A673 (cell line): ENCODE results near the gene PARN. TPM values are rescaled to one million over a fixed set of nuclear protein-coding genes. Genes with fewer than 3 reads are reported as not detected.
"Not testable (repeated sequence)": the region's sequence is repeated elsewhere in the genome, so short reads cannot be mapped to it uniquely, and the experiment has no call there.

Source experiments
- BruUV-seq: library from RNA; stranded (reverse); fragments of 400-500 nt; replicated peaks from 2 replicates; lab custom pipeline; 2021; lab: Mats Ljungman, UMichigan
- CTCF ChIA-PET: fragments of 300-600 bp; sonication (Branson Sonifier 250); formaldehyde crosslinking; loops from one replicate; lab custom pipeline; 2022; ENCODE audit warnings: antibody characterized with exemption; lab: Charles Lee
- POLR2A ChIA-PET: fragments of 300-600 bp; sonication (Branson Sonifier 250); formaldehyde crosslinking; loops from one replicate; lab custom pipeline; 2022; ENCODE audit warnings: antibody characterized with exemption; ENCODE audit not compliant: low non-redundant PET; lab: Charles Lee
- DNase-seq: peaks from one replicate; pipeline ENCODE4 v3.0.0-alpha.2; 2015; ENCODE audit warnings: low spot score
- H3K27ac ChIP-seq: fragments of 200-600 bp; sonication (generic); 2 replicates; pipeline ENCODE4 v1.5.1; 2016; ENCODE audit warnings: mixed run types, low read depth, mild to moderate bottlenecking, mixed read lengths, antibody characterized with exemption, low read length; ENCODE audit not compliant: poor library complexity, severe bottlenecking
- H3K27me3 ChIP-seq: fragments of 200-600 bp; sonication (generic); replicated peaks from 2 replicates; pipeline ENCODE4 v1.6.1; 2017; ENCODE audit warnings: mixed run types, low read depth, mild to moderate bottlenecking, mixed read lengths, antibody characterized with exemption, low read length; ENCODE audit not compliant: insufficient read depth, poor library complexity
- H3K36me3 ChIP-seq: fragments of 200-600 bp; sonication (generic); 2 replicates; pipeline ENCODE4 v1.6.1; 2016; ENCODE audit warnings: mixed run types, mild to moderate bottlenecking, mixed read lengths, antibody characterized with exemption, low read length; ENCODE audit not compliant: insufficient read depth, poor library complexity, severe bottlenecking
- H3K4me1 ChIP-seq: fragments of 200-600 bp; sonication (generic); 2 replicates; pipeline ENCODE4 v1.6.1; 2017; ENCODE audit warnings: mixed run types, mild to moderate bottlenecking, mixed read lengths, antibody characterized with exemption, low read length; ENCODE audit not compliant: insufficient read depth, poor library complexity, severe bottlenecking
- H3K4me3 ChIP-seq: fragments of 200-600 bp; sonication (generic); 2 replicates; pipeline ENCODE4 v1.5.1; 2016; ENCODE audit warnings: low read depth, mixed run types, mild to moderate bottlenecking, mixed read lengths, low read length; ENCODE audit not compliant: poor library complexity, severe bottlenecking
- H3K9me3 ChIP-seq: fragments of 200-600 bp; sonication (generic); 2 replicates; pipeline ENCODE4 v1.6.1; 2016; ENCODE audit warnings: mixed run types, low read depth, mild to moderate bottlenecking, mixed read lengths, antibody characterized with exemption, low read length; ENCODE audit not compliant: poor library complexity, severe bottlenecking
- CTCF ChIP-seq: fragments of 300-800, 200-600 bp; sonication (generic); conservative IDR thresholded peaks from 2 replicates; pipeline ENCODE4 v1.5.1; 2017; ENCODE audit warnings: low read depth, mild to moderate bottlenecking, antibody characterized with exemption, low read length, moderate library complexity, mixed read lengths
- EZH2 ChIP-seq: fragments of 200-600 bp; sonication (generic); IDR thresholded peaks from 2 replicates; pipeline ENCODE4 v1.6.1; 2017; ENCODE audit warnings: borderline replicate concordance, low read depth, mild to moderate bottlenecking, mixed read lengths, antibody characterized with exemption, low read length; ENCODE audit not compliant: poor library complexity, severe bottlenecking
- intact Hi-C: fragments of 100-400 bp; cut with micrococcal nuclease; formaldehyde crosslinking; loops from one replicate; pipeline ENCODE4 v1.10.0; 2022; ENCODE audit not compliant: unreplicated experiment
- total RNA-seq: library from RNA; stranded (reverse); gene quantifications from 2 replicates; pipeline ENCODE4 v1.2.3, GENCODE V29; 2021

PARN gene
- total RNA-seq, 1 experiment from 2014 or later, result 37.5 TPM

- intact Hi-C loops, result no loop called here
- no peak overlapping the region for H3K4me3 ChIP-seq
- POLR2A ChIA-PET, result no interaction called here
- CTCF ChIA-PET, result no interaction called here
- H3K27ac ChIP-seq, result no peak overlapping the region
- no TSS peak for BruUV-seq
- DNase-seq, result no peak
- no peaks in the 10 kb centered on the region for H3K27me3 ChIP-seq
- no peak for TF ChIP-seq EZH2
- no peaks in the 10 kb centered on the region for H3K9me3 ChIP-seq
- peaks cover 46% of the 10 kb centered on the region for H3K36me3 ChIP-seq
- H3K4me1 ChIP-seq, result no peaks in the 10 kb centered on the region
These were observed 53.5 kb downstream of the PARN start for GRCh38 chr16:14576532-14576931.

GRCh38 chr16:14576069-14576468 is 54.0 kb downstream of the PARN start:
- no peak overlapping the region for H3K4me3 ChIP-seq
- peaks cover 42% of the 10 kb centered on the region for H3K36me3 ChIP-seq
- CTCF ChIA-PET, result no interaction called here
- no peak for DNase-seq
- POLR2A ChIA-PET, result no interaction called here
- no peaks in the 10 kb centered on the region for H3K4me1 ChIP-seq
- H3K9me3 ChIP-seq, result no peaks in the 10 kb centered on the region
- no peak for TF ChIP-seq EZH2
- no TSS peak for BruUV-seq
- intact Hi-C loops, result no loop called here
- H3K27ac ChIP-seq, result no peak overlapping the region
- H3K27me3 ChIP-seq, result no peaks in the 10 kb centered on the region

- H3K36me3 ChIP-seq, result peaks cover 31% of the 10 kb centered on the region
- POLR2A ChIA-PET, H3K4me3 ChIP-seq, H3K27ac ChIP-seq, BruUV-seq, H3K4me1 ChIP-seq, H3K9me3 ChIP-seq, H3K27me3 ChIP-seq, DNase-seq, CTCF ChIA-PET, intact Hi-C loops: not testable (repeated sequence)
These were observed 55.2 kb downstream of the PARN start for GRCh38 chr16:14574698-14575415.

- ChIA-PET CTCF (no interaction called here), POLR2A (no interaction called here)
- no peak for DNase-seq
- TF ChIP-seq CTCF (no peak), EZH2 (no peak)
- H3K27ac ChIP-seq, result no peak overlapping the region
- H3K36me3 ChIP-seq, result peaks cover 12% of the 10 kb centered on the region
- H3K27me3 ChIP-seq, result no peaks in the 10 kb centered on the region
- BruUV-seq, result no TSS peak
- H3K9me3 ChIP-seq, result no peaks in the 10 kb centered on the region
- no peaks in the 10 kb centered on the region for H3K4me1 ChIP-seq
- no peak overlapping the region for H3K4me3 ChIP-seq
- intact Hi-C loops, result no loop called here
These were observed 57.5 kb downstream of the PARN start for GRCh38 chr16:14572535-14572934.
